HepG2 (cell line): ENCODE data around the gene TSN.

Experiments
- EZH2 ChIP-seq: conservative IDR thresholded peaks from 2 replicates; pipeline ENCODE4 v1.6.1; 2012; ENCODE audit warnings: mild to moderate bottlenecking, low read depth, low read length, moderate library complexity
- TF ChIP-seq, protein P1 (sequence below): sonication (generic); formaldehyde crosslinking; IDR thresholded peaks from 2 replicates; pipeline ENCODE4 v1.4.0; 2020; ENCODE audit warnings: missing genetic modification reagents

GRCh38 chr2:121783180-121783579 is 27.7 kb downstream of the TSN start:
- TF ChIP-seq EZH2, result no peak
- TF ChIP-seq, protein P1, sequence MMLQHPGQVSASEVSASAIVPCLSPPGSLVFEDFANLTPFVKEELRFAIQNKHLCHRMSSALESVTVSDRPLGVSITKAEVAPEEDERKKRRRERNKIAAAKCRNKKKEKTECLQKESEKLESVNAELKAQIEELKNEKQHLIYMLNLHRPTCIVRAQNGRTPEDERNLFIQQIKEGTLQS, result no peak
